Raji (cell line): ENCODE results near the gene ZNF76.

Experiments used
- POLR2A ChIP-seq: IDR thresholded peaks from 2 replicates; pipeline ENCODE4 v1.6.1; 2011; ENCODE audit warnings: low read depth, low read length, control low read depth; ENCODE audit not compliant: insufficient read depth

ZNF76 gene

GRCh38 chr6:35248300-35248699 is 11.2 kb upstream of the ZNF76 start:
- no peak for TF ChIP-seq POLR2A

DNA sequence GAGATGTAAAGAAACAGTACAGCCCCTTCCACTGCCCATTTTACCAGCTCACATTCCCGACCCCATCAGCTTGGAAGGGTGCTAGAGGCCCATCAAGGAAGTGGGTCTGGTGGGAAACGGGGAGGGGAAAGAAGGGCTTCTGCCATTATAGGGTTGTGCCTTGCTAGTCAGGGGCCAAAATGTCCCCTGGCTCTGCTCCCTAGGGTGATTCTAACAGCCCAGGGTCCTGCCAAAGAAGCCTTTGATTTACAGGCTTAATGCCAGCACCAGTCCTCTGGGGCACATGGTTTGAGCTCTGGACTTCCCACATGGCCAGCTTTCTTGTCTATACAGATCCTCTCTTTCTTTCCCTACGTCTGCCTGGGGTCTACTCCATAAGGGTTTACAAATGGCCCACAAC is 10.6 kb upstream of the ZNF76 start:
- no peak for TF ChIP-seq POLR2A

DNA sequence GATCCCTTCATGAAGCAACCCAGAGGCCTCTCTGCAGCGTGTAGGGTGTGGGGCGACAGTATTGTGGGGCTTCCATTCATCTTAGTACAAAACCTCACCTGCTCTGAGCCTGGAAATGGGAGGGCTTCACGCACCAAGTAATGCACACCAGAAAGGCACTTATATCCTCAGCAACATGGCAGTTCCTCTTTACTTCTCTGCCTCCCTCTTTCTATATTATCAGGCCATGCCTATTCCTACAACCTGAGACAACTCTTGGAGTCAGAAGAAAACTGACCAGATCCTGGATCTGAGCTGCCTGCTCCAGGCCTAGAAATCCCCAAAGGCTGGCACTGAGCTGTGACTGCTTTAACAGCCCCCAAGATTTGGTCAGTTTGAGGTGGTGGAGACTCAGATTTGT is 7.6 kb upstream of the ZNF76 start:
- no peak for TF ChIP-seq POLR2A

DNA sequence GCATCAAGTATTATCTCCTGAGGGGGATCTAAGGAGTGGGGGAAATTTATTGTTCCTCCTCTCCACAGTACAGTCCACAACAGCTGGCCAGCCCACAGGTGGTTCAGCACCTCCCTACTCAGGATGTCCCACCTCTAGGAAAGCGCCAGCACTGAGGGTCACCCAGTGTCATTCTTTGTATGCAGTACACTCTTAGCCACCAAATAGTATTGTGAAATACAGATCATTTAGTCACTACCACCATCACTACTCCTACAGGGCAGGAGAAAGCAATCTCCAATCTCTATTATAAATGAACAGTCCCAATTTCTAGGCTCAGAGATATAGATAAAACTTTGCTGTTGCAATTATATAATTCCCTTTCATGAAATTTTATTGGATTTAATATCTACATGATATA is 6.3 kb upstream of the ZNF76 start:
- no peak for TF ChIP-seq POLR2A

GRCh38 chr6:35258336-35258735 is 1.2 kb upstream of the ZNF76 start:
- TF ChIP-seq POLR2A = no peak

DNA sequence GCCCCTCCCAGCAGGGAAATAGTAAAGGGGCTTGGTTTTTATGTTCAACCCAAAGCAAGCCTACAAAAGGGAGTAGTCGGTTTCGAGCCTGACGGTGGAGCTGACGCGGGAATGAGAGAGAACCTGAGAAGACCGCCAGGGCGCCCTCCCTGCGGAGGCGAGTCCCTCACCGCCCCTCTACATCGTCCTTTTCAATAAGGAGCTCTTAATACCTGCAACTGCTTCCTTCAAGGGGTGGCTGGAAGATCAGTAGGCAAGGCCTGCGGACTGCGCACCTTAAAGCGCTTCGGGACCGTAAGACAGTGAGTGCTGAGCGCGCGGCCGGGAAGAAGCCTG is 709 bp upstream of the ZNF76 start:
- no peak for TF ChIP-seq POLR2A

- TF ChIP-seq POLR2A = peak; percentile 2; the same call in 1 of the 2 replicates
Observed at GRCh38 chr6:35259948-35260590, 534 bp downstream of the ZNF76 start.

GRCh38 chr6:35260591-35261570 is 1.3 kb downstream of the ZNF76 start:
- TF ChIP-seq POLR2A = 0 out of 2 replicates have a peak, but pooled peaks have one; percentile 15

GRCh38 chr6:35262596-35262995 is 3.1 kb downstream of the ZNF76 start:
- TF ChIP-seq POLR2A = no peak

GRCh38 chr6:35264550-35265274 is 5.2 kb downstream of the ZNF76 start:
- TF ChIP-seq POLR2A = no peak

GRCh38 chr6:35265523-35265922 is 6.0 kb downstream of the ZNF76 start:
- TF ChIP-seq POLR2A = no peak

- no peak for TF ChIP-seq POLR2A
Observed at GRCh38 chr6:35267446-35267845, 7.9 kb downstream of the ZNF76 start.

GRCh38 chr6:35267897-35268296 is 8.4 kb downstream of the ZNF76 start:
- TF ChIP-seq POLR2A = no peak

DNA sequence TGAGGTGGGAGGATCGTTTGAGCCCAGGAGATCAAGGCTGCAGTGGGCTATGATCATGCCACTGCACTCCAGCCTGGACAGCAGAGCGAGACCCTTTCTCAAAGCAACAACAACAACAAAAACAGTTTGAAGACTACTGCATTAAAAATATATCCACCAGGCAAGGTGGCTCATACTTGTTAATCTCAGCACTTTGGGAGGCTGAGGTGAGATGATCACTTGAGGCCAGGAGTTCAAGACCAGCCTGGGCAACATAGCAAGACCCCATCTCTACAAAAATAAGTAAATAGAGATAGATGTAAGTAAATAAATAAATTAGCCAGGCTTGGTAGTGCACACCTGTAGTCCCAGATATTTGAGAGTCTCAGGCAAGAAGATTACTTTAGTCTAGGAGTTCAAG is 12.5 kb downstream of the ZNF76 start:
- TF ChIP-seq POLR2A = no peak

DNA sequence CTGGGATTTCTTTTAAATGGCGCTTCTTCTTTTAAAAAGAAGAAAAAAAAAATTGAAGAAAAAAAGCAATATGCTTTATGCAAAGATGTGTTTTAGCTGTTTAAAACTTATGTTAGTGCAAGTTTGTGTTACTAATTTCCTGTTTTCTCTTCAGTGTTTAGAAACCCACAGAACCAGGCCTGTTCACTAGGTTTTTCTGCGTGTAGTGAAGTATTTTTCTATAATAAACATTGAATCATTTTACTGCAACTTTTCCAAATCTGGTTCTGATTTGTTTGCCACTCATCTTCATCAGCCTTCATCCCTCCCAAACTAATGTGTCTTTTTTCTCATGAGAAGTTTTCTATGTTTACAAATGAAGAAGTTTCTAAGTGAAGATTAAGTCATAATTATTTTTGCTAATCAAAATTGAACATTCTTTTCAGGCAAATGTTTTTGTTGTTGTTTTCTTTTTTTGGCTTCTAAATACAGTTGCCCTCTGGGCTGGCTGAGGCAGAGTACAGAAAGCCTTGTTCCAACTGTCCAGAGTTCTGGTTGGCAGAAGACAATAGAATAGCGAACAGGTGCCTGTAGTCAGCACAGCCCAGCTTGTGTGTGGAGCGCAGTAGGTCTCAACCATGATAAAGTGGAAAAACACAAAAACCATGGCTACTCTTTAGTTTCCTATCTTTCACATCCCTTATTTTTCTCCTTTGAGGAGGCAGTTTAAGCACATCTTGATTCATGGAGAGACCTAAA is 14.5 kb downstream of the ZNF76 start:
- TF ChIP-seq POLR2A = no peak
